Measurements from ENCODE around the gene DPEP1. TPM values are rescaled to one million over a fixed set of nuclear protein-coding genes. Genes with fewer than 3 reads are reported as not detected.
"Not testable (repeated sequence)": the region's sequence is repeated elsewhere in the genome, so short reads cannot be mapped to it uniquely, and the experiment has no call there.

DPEP1 gene
- total and polyA plus RNA-seq, 2 experiments from 2014 or later = 1.7 to 2.3 TPM

GRCh38 chr16:89586218-89586617 lies 27.2 kb upstream of the DPEP1 start:
- no peak overlapping the region for H3K27ac Mint-ChIP-seq
- H3K27me3 Mint-ChIP-seq (ENCODE audit: insufficient read depth, low read depth, poor library complexity) = peaks cover 1% of the 10 kb centered on the region
- H3K4me2 ChIP-seq = no peak overlapping the region
- no peaks in the 10 kb centered on the region for H3K9me2 ChIP-seq (ENCODE audit: insufficient read depth)
- ATAC-seq (no peak), DNase-seq (ENCODE audit: low spot score) (no peak)
- no peaks in the 10 kb centered on the region; the same call in 2 of the 3 replicates for H3K4me1 Mint-ChIP-seq
- H3F3A ChIP-seq (replicated peaks; ENCODE audit: low read depth) = no peaks in the 10 kb centered on the region; the same call in none of the 2 replicates
- no peaks in the 10 kb centered on the region for H3K27me3 ChIP-seq (ENCODE audit: insufficient read depth)
- H4K20me1 ChIP-seq (replicated peaks; ENCODE audit: insufficient read depth) = no peaks in the 10 kb centered on the region
- no peak overlapping the region for H3K27ac ChIP-seq (ENCODE audit: low read depth)
- H3K79me2 ChIP-seq (replicated peaks; ENCODE audit: insufficient read depth) = no peaks in the 10 kb centered on the region
- no peak overlapping the region for H3K4me3 ChIP-seq
- no peaks in the 10 kb centered on the region for H3K4me1 ChIP-seq (ENCODE audit: insufficient read depth)
- peaks cover 13% of the 10 kb centered on the region for H3K9me3 Mint-ChIP-seq
- no peak overlapping the region for H2AFZ ChIP-seq
- peaks cover 20% of the 10 kb centered on the region for H3K36me3 Mint-ChIP-seq (ENCODE audit: low read depth)
- no peak for TF ChIP-seq ETS1 (IDR thresholded peaks at IDR 0.05)
- no peak for TF ChIP-seq ZNF114 (CRISPR knock-in tag; IDR thresholded peaks at IDR 0.05)
- TF ChIP-seq POLR2AphosphoS5 (IDR thresholded peaks at IDR 0.05; ENCODE audit: low read depth) = no peak
- no peaks in the 10 kb centered on the region for H3K36me3 ChIP-seq (ENCODE audit: insufficient read depth)
- H3K4me3 Mint-ChIP-seq = no peak overlapping the region

GRCh38 chr16:89586853-89587252 lies 26.6 kb upstream of the DPEP1 start:
- DNase-seq (ENCODE audit: low spot score) (no peak), ATAC-seq (no peak; the same call in 2 of the 3 replicates)
- no peaks in the 10 kb centered on the region for H4K20me1 ChIP-seq (replicated peaks; ENCODE audit: insufficient read depth)
- no peak overlapping the region for H3K4me2 ChIP-seq
- Mint-ChIP-seq H3K9me3 (peaks cover 13% of the 10 kb centered on the region), H3K27ac (no peak overlapping the region), H3K36me3 (ENCODE audit: low read depth) (peaks cover 20% of the 10 kb centered on the region), H3K4me3 (no peak overlapping the region), H3K27me3 (ENCODE audit: insufficient read depth, low read depth, poor library complexity) (peaks cover 5% of the 10 kb centered on the region), H3K4me1 (no peaks in the 10 kb centered on the region; the same call in 2 of the 3 replicates)
- H3K36me3 ChIP-seq (ENCODE audit: insufficient read depth) = no peaks in the 10 kb centered on the region
- no peak overlapping the region for H3K27ac ChIP-seq (ENCODE audit: low read depth)
- no peaks in the 10 kb centered on the region for H3K79me2 ChIP-seq (replicated peaks; ENCODE audit: insufficient read depth)
- H2AFZ ChIP-seq = no peak overlapping the region
- H3K4me3 ChIP-seq = no peak overlapping the region
- no peak for TF ChIP-seq CTCF (conservative IDR thresholded peaks at IDR 0.05; ENCODE audit: low read depth in 2 of 2)
- TF ChIP-seq EZH2 (IDR thresholded peaks at IDR 0.05; ENCODE audit: low read depth, unreplicated experiment) = no peak
- TF ChIP-seq ZNF462 (CRISPR knock-in tag; IDR thresholded peaks at IDR 0.05) = no peak
- no peaks in the 10 kb centered on the region for H3K9me2 ChIP-seq (ENCODE audit: insufficient read depth)
- H3F3A ChIP-seq (replicated peaks; ENCODE audit: low read depth) = no peaks in the 10 kb centered on the region; the same call in 1 of the 2 replicates
- H3K27me3 ChIP-seq (ENCODE audit: insufficient read depth) = no peaks in the 10 kb centered on the region
- H3K4me1 ChIP-seq (ENCODE audit: insufficient read depth) = no peaks in the 10 kb centered on the region

GRCh38 chr16:89587676-89588075 lies 25.8 kb upstream of the DPEP1 start:
- not testable (repeated sequence) for H3K27ac ChIP-seq (ENCODE audit: low read depth); H3K4me3 Mint-ChIP-seq; H4K20me1 ChIP-seq (replicated peaks; ENCODE audit: insufficient read depth); H3K27ac Mint-ChIP-seq; H3K9me2 ChIP-seq (ENCODE audit: insufficient read depth); H3K36me3 ChIP-seq (ENCODE audit: insufficient read depth); H3K27me3 ChIP-seq (ENCODE audit: insufficient read depth); DNase-seq (ENCODE audit: low spot score); H3K4me3 ChIP-seq; H3K4me1 ChIP-seq (ENCODE audit: insufficient read depth); H3K4me1 Mint-ChIP-seq; ATAC-seq; H2AFZ ChIP-seq; H3F3A ChIP-seq (replicated peaks; ENCODE audit: low read depth); H3K27me3 Mint-ChIP-seq (ENCODE audit: insufficient read depth, low read depth, poor library complexity); H3K4me2 ChIP-seq; H3K79me2 ChIP-seq (replicated peaks; ENCODE audit: insufficient read depth)
- H3K9me3 Mint-ChIP-seq = peaks cover 13% of the 10 kb centered on the region
- peaks cover 20% of the 10 kb centered on the region for H3K36me3 Mint-ChIP-seq (ENCODE audit: low read depth)

Data from GM23338 (cell line).